Mucosa of descending colon (tissue), 3 donors: ENCODE results near the gene LGI4. TPM values are rescaled to one million over a fixed set of nuclear protein-coding genes. Genes with fewer than 3 reads are reported as not detected.

Experiments
- ATAC-seq: fragments of 200-7000 bp; cut with Tn5 transposase; one replicate; pipeline ENCODE4 v1.9.1; 2020; ENCODE audit warnings: mild to moderate bottlenecking, moderate library complexity
- DNase-seq, 3 donors: peaks; one replicate each; pipeline ENCODE4 v3.0.0-alpha.2; 2020
- H3K36me3 ChIP-seq: fragments of 200-600 bp; one replicate; pipeline ENCODE4 v1.8.0; 2021; ENCODE audit warnings: low read depth, mild to moderate bottlenecking
- H3K4me1 ChIP-seq: fragments of 200-600 bp; one replicate; pipeline ENCODE4 v1.8.0; 2021; ENCODE audit warnings: low read depth, mild to moderate bottlenecking
- H3K4me3 ChIP-seq: fragments of 200-600 bp; one replicate; pipeline ENCODE4 v1.8.0; 2021; ENCODE audit warnings: mild to moderate bottlenecking
- H3K9me3 ChIP-seq: fragments of 200-600 bp; one replicate; pipeline ENCODE4 v1.8.0; 2021; ENCODE audit warnings: mild to moderate bottlenecking
- CTCF ChIP-seq: fragments of 200-600 bp; IDR thresholded peaks from one replicate; pipeline ENCODE4 v1.8.0; 2022; ENCODE audit warnings: antibody characterized with exemption, mild to moderate bottlenecking
- intact Hi-C, 2 donors: fragments of 100-400 bp; cut with DNase I in 1 of 2; cut with micrococcal nuclease in 1 of 2; formaldehyde crosslinking; loops; one replicate each; pipeline versions ENCODE4 v1.11.0 to v1.11.1; 2022; cut with DNase I, micrococcal nuclease
- total RNA-seq, 3 donors: library from RNA; stranded (reverse); fragmentation: NEBNext Ultra II Directional in 2 of 3; extraction: Animal tissue kit (Norgen Biotek cat#: 25700) in 2 of 3; gene quantifications; one replicate each; pipeline versions ENCODE4 v1.2.1 to v1.2.4, GENCODE V29; 2021 to 2023
- donor health status: DM: no; HTN: no; CAD: no; lungs with moderate emphysema.
- donor health status: DM: no; HTN: no; CAD: no.
- donor health status: DM: no; HTN: yes; CAD: no.

LGI4 gene
- total RNA-seq, 3 donors from 2014 or later, result 14.1 to 38.8 (median 31.1) TPM

GRCh38 chr19:35140207-35140961 lies 5.5 kb upstream of the LGI4 start:
- H3K4me3 ChIP-seq, result no peak overlapping the region
- no peak for ATAC-seq
- intact Hi-C loops, result no loop called here
- DNase-seq, result peak in 1 of 3 donors; percentile 56
- no peaks in the 10 kb centered on the region for H3K36me3 ChIP-seq
- H3K4me1 ChIP-seq, result peaks cover 23% of the 10 kb centered on the region
- H3K9me3 ChIP-seq, result no peaks in the 10 kb centered on the region
- TF ChIP-seq CTCF, result no peak

GRCh38 chr19:35138305-35138892 lies 3.5 kb upstream of the LGI4 start, which contains the start of gene FXYD1:
TSS of gene FXYD1 (plus strand) at chr19:35138824. CDS start at chr19:35140080, 1,256 bp downstream.
- intact Hi-C loops, result no loop called here
- Histone ChIP-seq H3K4me1 (peaks cover 25% of the 10 kb centered on the region), H3K9me3 (no peaks in the 10 kb centered on the region), H3K4me3 (no peak within 1 kb of the TSS), H3K36me3 (no peaks in the 10 kb centered on the region)
- DNase-seq (peak in 1 of 3 donors; percentile 59), ATAC-seq (no peak)
- TF ChIP-seq CTCF, result no peak

GRCh38 chr19:35136977-35137702 lies 2.3 kb upstream of the LGI4 start:
- Histone ChIP-seq H3K36me3 (no peaks in the 10 kb centered on the region), H3K9me3 (no peaks in the 10 kb centered on the region), H3K4me3 (no peak overlapping the region), H3K4me1 (peaks cover 21% of the 10 kb centered on the region)
- ATAC-seq (peak; percentile 11), DNase-seq (peak in 1 of 3 donors; percentile 47)
- intact Hi-C loops, result no loop called here
- no peak for TF ChIP-seq CTCF

GRCh38 chr19:35136231-35136630 lies 1.4 kb upstream of the LGI4 start:
- DNase-seq, result peak in 2 of 3 donors; percentile 43 to 53
- intact Hi-C loops, result no loop called here
- Histone ChIP-seq H3K4me3 (no peak overlapping the region), H3K9me3 (no peaks in the 10 kb centered on the region), H3K36me3 (no peaks in the 10 kb centered on the region), H3K4me1 (peaks cover 17% of the 10 kb centered on the region)
- ATAC-seq, result no peak
- no peak for TF ChIP-seq CTCF

GRCh38 chr19:35135389-35135909 lies 590 bp upstream of the LGI4 start:
- intact Hi-C loops, result no loop called here
- no peaks in the 10 kb centered on the region for H3K36me3 ChIP-seq
- peak; percentile 82 for TF ChIP-seq CTCF
- no peak overlapping the region for H3K4me3 ChIP-seq
- H3K9me3 ChIP-seq, result no peaks in the 10 kb centered on the region
- ATAC-seq (peak; percentile 73), DNase-seq (peak; percentile 81 to 91 (median 89))
- peaks cover 24% of the 10 kb centered on the region for H3K4me1 ChIP-seq
